Measurements from ENCODE around the gene C1RL. TPM values are rescaled to one million over a fixed set of nuclear protein-coding genes. Genes with fewer than 3 reads are reported as not detected.
"Not testable (repeated sequence)": the region's sequence is repeated elsewhere in the genome, so short reads cannot be mapped to it uniquely, and the experiment has no call there.

Gene C1RL
- total and polyA plus RNA-seq, 11 donors = 5.4 to 27.1 (median 7.9) TPM

DNA sequence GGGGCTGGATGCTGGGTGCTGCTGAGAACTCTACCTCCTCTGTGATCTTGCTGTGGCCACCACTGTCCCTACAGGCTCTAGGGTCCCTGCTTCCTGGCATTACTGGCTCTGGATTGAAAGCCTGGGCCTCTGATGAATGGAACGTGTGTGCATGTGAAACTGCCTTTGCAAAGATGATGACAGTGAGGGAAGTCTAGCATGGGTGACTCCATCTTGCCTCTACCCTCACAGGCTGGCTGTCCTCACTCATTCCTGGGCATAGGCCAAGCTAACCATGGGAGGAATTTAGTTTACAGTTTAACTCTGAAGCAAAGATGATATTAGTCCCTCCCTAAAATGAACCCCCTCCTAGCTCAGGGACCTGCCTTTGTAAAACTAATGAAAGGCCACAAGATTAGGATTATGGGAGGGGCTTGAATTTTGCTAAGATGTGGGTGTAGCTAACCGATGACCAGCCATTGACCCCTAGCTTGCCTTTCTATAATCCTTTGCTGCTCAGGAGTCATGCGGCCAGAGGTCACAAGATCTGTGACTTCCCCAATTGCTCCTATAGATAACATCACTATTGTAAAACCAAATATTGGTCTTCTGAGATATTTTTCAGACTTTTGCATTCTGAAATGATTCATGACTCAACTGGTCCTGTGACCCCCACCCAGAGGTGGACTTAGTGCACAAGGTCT is 50.7 kb downstream of the C1RL start:
- TF ChIP-seq CTCF (IDR thresholded peaks at IDR 0.05) (no peak), POLR2A (IDR thresholded peaks at IDR 0.05) (no peak)
- ATAC-seq (no peak), DNase-seq (no peak)
- intact Hi-C loops (cut with DNase I) = no loop called here
- H3K36me3 ChIP-seq = peaks cover 0 to 8% (median 0%) of the 10 kb centered on the region in 9 donors
- no peak overlapping the region for H3K27ac ChIP-seq
- H3K27me3 ChIP-seq = peaks cover 0 to 11% (median 0%) of the 10 kb centered on the region in 9 donors
- 77 to 89% (median 86%) methylated on average over 3 of the region's 3 CpGs for WGBS, 4 donors
- no peak overlapping the region for H3K4me3 ChIP-seq
- H3K4me1 ChIP-seq = peaks cover 0 to 28% (median 3%) of the 10 kb centered on the region in 12 donors
- no peaks in the 10 kb centered on the region for H3K9me3 ChIP-seq

GRCh38 chr12:7055736-7056135 is 53.3 kb downstream of the C1RL start:
- WGBS, 4 donors = 82 to 99% (median 96%) methylated on average over 2 of the region's 2 CpGs
- H3K9me3 ChIP-seq; ATAC-seq; DNase-seq; H3K4me3 ChIP-seq; intact Hi-C loops (cut with DNase I); H3K27ac ChIP-seq; H3K36me3 ChIP-seq: not testable (repeated sequence)
- Histone ChIP-seq H3K27me3 (peaks cover 0 to 11% (median 0%) of the 10 kb centered on the region in 9 donors), H3K4me1 (peaks cover 0 to 26% (median 0%) of the 10 kb centered on the region in 12 donors)

DNA sequence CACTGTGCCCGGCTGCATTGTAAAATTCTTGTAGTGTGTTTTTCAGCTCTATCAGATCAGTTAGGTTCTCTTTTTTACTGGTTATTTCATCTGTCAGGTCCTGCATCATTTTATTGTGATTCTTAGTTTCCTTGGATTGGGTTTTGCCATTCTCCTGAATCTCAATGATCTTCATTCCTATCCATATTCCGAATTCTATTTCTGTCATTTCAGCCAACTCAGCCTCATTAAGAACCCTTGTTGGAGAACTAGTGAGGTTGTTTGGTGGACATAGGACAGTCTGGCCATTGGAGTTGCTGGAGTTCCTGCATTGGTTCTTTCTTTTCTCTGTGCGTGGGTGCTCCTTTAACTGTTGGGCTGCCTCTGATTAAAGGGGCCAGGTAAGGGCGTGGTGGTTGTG is 54.1 kb downstream of the C1RL start:
- H3K4me1 ChIP-seq = peaks cover 0 to 18% (median 0%) of the 10 kb centered on the region in 12 donors
- no peaks in the 10 kb centered on the region for H3K36me3 ChIP-seq
- DNase-seq (no peak), ATAC-seq (no peak)
- WGBS, 4 donors = 79 to 93% (median 86%) methylated on average over 4 of the region's 4 CpGs
- H3K9me3 ChIP-seq = no peaks in the 10 kb centered on the region
- TF ChIP-seq POLR2A (IDR thresholded peaks at IDR 0.05) (no peak), CTCF (IDR thresholded peaks at IDR 0.05) (no peak)
- H3K27me3 ChIP-seq = peaks cover 0 to 11% (median 0%) of the 10 kb centered on the region in 9 donors
- H3K27ac ChIP-seq = no peak overlapping the region
- no peak overlapping the region for H3K4me3 ChIP-seq
- intact Hi-C loops (cut with DNase I) = no loop called here

GRCh38 chr12:7049973-7050372 is 59.0 kb downstream of the C1RL start:
- DNase-seq; H3K27ac ChIP-seq; H3K9me3 ChIP-seq; H3K4me3 ChIP-seq; H3K36me3 ChIP-seq; intact Hi-C loops (cut with DNase I); ATAC-seq: not testable (repeated sequence)
- peaks cover 0 to 10% (median 0%) of the 10 kb centered on the region in 9 donors for H3K27me3 ChIP-seq
- peaks cover 0 to 13% (median 0%) of the 10 kb centered on the region in 12 donors for H3K4me1 ChIP-seq
- WGBS, 4 donors = 91 to 99% (median 97%) methylated on average over 3 of the region's 3 CpGs

GRCh38 chr12:7049445-7049951 is 59.5 kb downstream of the C1RL start:
- intact Hi-C loops (cut with DNase I); H3K36me3 ChIP-seq; H3K4me3 ChIP-seq; H3K27ac ChIP-seq; H3K27me3 ChIP-seq; ATAC-seq; H3K9me3 ChIP-seq; DNase-seq: not testable (repeated sequence)
- 88 to 91% (median 90%) methylated on average over 10 of the region's 10 CpGs for WGBS, 4 donors
- H3K4me1 ChIP-seq = peaks cover 0 to 13% (median 0%) of the 10 kb centered on the region in 12 donors

Data from heart left ventricle (tissue), 16 donors.